ENCODE data around the gene NR2C1. TPM values are rescaled to one million over a fixed set of nuclear protein-coding genes. Genes with fewer than 3 reads are reported as not detected.
"Not testable (repeated sequence)": the region's sequence is repeated elsewhere in the genome, so short reads cannot be mapped to it uniquely, and the experiment has no call there.

Gene NR2C1
- total and polyA plus RNA-seq, 8 donors: 8.5 to 54.5 (median 14.6) TPM

GRCh38 chr12:95105540-95105939 lies 32.1 kb upstream of the NR2C1 start:
- H3K27me3 ChIP-seq: no peaks in the 10 kb centered on the region
- DNase-seq: no peak
- FAIRE-seq: no peak
- 91 to 93% methylated on average over 8 of the region's 8 CpGs for WGBS, 2 donors
- H3K36me3 ChIP-seq: peaks cover 0 to 20% (median 0%) of the 10 kb centered on the region in 3 donors
- H3K9me3 ChIP-seq: no peaks in the 10 kb centered on the region
- ATAC-seq: no peak
- H3K4me1 ChIP-seq: no peaks in the 10 kb centered on the region
- H3K4me3 ChIP-seq: no peak overlapping the region
- H3K27ac ChIP-seq: no peak overlapping the region
- no peak for TF ChIP-seq CTCF (IDR thresholded peaks at IDR 0.05)
- intact Hi-C loops (cut with DNase I): no loop called here

GRCh38 chr12:95104919-95105452 lies 31.6 kb upstream of the NR2C1 start:
- ATAC-seq (no peak), FAIRE-seq (no peak), DNase-seq (no peak)
- no peaks in the 10 kb centered on the region for H3K27me3 ChIP-seq
- intact Hi-C loops (cut with DNase I): no loop called here
- no peak overlapping the region for H3K27ac ChIP-seq
- peaks cover 0 to 20% (median 0%) of the 10 kb centered on the region in 3 donors for H3K36me3 ChIP-seq
- H3K9me3 ChIP-seq: no peaks in the 10 kb centered on the region
- no peaks in the 10 kb centered on the region for H3K4me1 ChIP-seq
- H3K4me3 ChIP-seq: no peak overlapping the region
- whole genome bisulfite sequencing, 2 donors: 89 to 92% methylated on average over 2 of the region's 2 CpGs
- TF ChIP-seq CTCF (IDR thresholded peaks at IDR 0.05): no peak

DNA sequence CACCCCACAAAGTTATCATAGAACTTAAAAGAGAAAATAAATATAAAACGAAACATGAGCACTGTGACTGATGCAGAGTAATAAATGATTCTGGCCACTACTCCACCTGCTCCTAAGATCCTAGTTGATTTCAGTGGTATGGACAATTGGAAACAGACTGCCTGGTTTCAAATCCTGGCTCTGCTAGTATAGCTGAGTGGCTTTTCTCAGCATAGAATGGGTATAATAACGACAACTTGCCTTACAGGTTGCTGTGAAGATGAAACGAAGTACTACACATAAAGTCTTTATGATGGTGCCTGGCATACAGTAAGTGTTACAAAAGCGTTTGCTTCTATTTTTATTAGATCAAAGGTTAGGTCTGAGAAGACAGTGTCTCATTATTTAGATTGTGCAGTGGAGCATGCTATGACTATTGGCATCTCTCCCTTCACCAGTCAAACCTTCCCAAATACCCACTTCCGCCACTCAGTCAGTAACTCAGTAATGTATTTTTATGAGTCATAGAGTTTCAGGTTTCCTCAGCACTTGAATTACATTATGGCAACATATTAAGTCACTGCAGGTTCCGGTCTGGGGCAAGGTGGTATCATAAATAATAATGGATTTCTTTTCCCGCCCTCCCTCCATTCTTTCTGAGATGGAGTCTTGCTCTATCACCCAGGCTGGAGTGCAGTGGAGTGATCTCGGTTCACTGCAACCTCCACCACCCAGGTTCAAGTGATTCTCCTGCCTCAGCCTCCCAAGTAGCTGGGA lies 29.7 kb upstream of the NR2C1 start:
- no peak for TF ChIP-seq CTCF (IDR thresholded peaks at IDR 0.05)
- intact Hi-C loops (cut with DNase I): no loop called here
- DNase-seq: no peak
- Histone ChIP-seq H3K4me3 (no peak overlapping the region), H3K4me1 (no peaks in the 10 kb centered on the region), H3K27ac (no peak overlapping the region), H3K27me3 (no peaks in the 10 kb centered on the region), H3K36me3 (peaks cover 0 to 20% (median 0%) of the 10 kb centered on the region in 3 donors), H3K9me3 (no peaks in the 10 kb centered on the region)
- FAIRE-seq: no peak
- ATAC-seq: peak in 3 of 4 donors; percentile 36 to 78 (median 63)
- 90 to 92% methylated on average over 8 of the region's 8 CpGs for WGBS, 2 donors

DNA sequence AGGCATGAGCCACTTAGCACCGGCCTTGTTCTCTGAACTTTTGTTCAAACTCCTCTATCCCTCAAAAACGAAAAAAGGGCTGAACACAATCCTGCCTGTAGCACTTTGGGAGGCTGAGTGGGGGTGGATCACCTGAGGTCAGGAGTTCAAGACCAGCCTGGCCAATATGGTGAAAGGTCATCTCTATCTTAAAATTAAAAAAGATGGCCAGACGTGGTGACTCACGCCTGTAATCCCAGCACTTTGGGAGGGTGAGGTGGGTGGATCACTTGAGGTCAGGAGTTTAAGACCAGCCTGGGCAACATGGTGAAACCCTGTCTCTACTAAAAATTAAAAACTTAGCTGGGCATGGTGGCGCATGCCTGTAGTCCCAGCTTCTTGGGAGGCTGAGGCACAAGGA lies 28.5 kb upstream of the NR2C1 start:
- H3K27me3 ChIP-seq; H3K9me3 ChIP-seq; FAIRE-seq; H3K4me1 ChIP-seq; H3K4me3 ChIP-seq; intact Hi-C loops (cut with DNase I); ATAC-seq; DNase-seq; H3K27ac ChIP-seq: not testable (repeated sequence)
- H3K36me3 ChIP-seq: peaks cover 0 to 11% (median 0%) of the 10 kb centered on the region in 3 donors
- WGBS, 2 donors: 95 to 98% methylated on average over 5 of the region's 5 CpGs

GRCh38 chr12:95100264-95101190 lies 27.1 kb upstream of the NR2C1 start:
- TF ChIP-seq CTCF (IDR thresholded peaks at IDR 0.05): no peak
- H3K27me3 ChIP-seq: no peaks in the 10 kb centered on the region
- no peaks in the 10 kb centered on the region for H3K9me3 ChIP-seq
- no peak overlapping the region for H3K4me3 ChIP-seq
- FAIRE-seq: no peak
- no peak overlapping the region for H3K27ac ChIP-seq
- 71 to 76% methylated on average over 11 of the region's 11 CpGs for WGBS, 2 donors
- H3K36me3 ChIP-seq: peaks cover 0 to 11% (median 0%) of the 10 kb centered on the region in 3 donors
- peaks cover 9 to 13% (median 13%) of the 10 kb centered on the region in 3 donors for H3K4me1 ChIP-seq
- no peak for DNase-seq
- intact Hi-C loops (cut with DNase I): no loop called here
- ATAC-seq: no peak

Data from pancreas (tissue), 10 donors.